MM.1S (cell line): ENCODE data around the gene ISLR.

Experiments used
- DNase-seq: peaks from one replicate; pipeline ENCODE4 v3.0.0-alpha.2; 2015
- H2AFZ ChIP-seq: fragments of 300-600 bp; sonication (generic); 2 replicates; pipeline ENCODE4 v1.6.0; 2016; ENCODE audit warnings: antibody characterized with exemption, low read length
- H3F3A ChIP-seq: fragments of 300-600 bp; sonication (generic); 2 replicates; pipeline ENCODE4 v1.6.1; 2016; ENCODE audit warnings: mild to moderate bottlenecking, antibody characterized with exemption, low read length, moderate library complexity, mixed read lengths; ENCODE audit not compliant: insufficient read depth
- H3K27ac ChIP-seq: fragments of 300-600 bp; sonication (generic); 2 replicates; pipeline ENCODE4 v1.5.1; 2016; ENCODE audit warnings: mild to moderate bottlenecking, low read length
- H3K27me3 ChIP-seq: fragments of 300-600 bp; sonication (generic); replicated peaks from 2 replicates; pipeline ENCODE4 v1.6.0; 2016; ENCODE audit warnings: low read length; ENCODE audit not compliant: insufficient read depth
- H3K36me3 ChIP-seq: fragments of 300-600 bp; sonication (generic); replicated peaks from 2 replicates; pipeline ENCODE4 v1.6.1; 2016; ENCODE audit warnings: mild to moderate bottlenecking, low read length, mixed read lengths; ENCODE audit not compliant: insufficient read depth
- H3K4me1 ChIP-seq: fragments of 300-600 bp; sonication (generic); 2 replicates; pipeline ENCODE4 v1.6.1; 2016; ENCODE audit warnings: low read length, mixed read lengths
- H3K4me2 ChIP-seq: fragments of 300-600 bp; sonication (generic); 2 replicates; pipeline ENCODE4 v1.6.0; 2016; ENCODE audit warnings: low read depth, low read length
- H3K4me3 ChIP-seq: fragments of 300-600 bp; sonication (generic); 2 replicates; pipeline ENCODE4 v1.5.1; 2016; ENCODE audit warnings: low read length, mixed read lengths
- H3K79me2 ChIP-seq: fragments of 300-600 bp; sonication (generic); 2 replicates; pipeline ENCODE4 v1.6.1; 2016; ENCODE audit warnings: mixed run types, low read length, mixed read lengths
- H3K9ac ChIP-seq: fragments of 300-600 bp; sonication (generic); 2 replicates; pipeline ENCODE4 v1.6.1; 2016; ENCODE audit warnings: low read length, mixed read lengths
- H3K9me2 ChIP-seq: fragments of 300-600 bp; sonication (generic); replicated peaks from 2 replicates; pipeline ENCODE4 v1.6.1; 2016; ENCODE audit warnings: mild to moderate bottlenecking, low read length, mixed read lengths; ENCODE audit not compliant: insufficient read depth
- H3K9me3 ChIP-seq: fragments of 300-600 bp; sonication (generic); replicated peaks from 2 replicates; pipeline ENCODE4 v1.6.1; 2016; ENCODE audit warnings: mild to moderate bottlenecking, low read length, mixed read lengths; ENCODE audit not compliant: insufficient read depth
- H4K20me1 ChIP-seq: fragments of 300-600 bp; sonication (generic); 2 replicates; pipeline ENCODE4 v1.6.1; 2016; ENCODE audit warnings: mild to moderate bottlenecking, low read length, moderate library complexity, mixed read lengths; ENCODE audit not compliant: insufficient read depth
- EZH2 ChIP-seq: fragments of 300-600 bp; sonication (generic); optimal IDR thresholded peaks from 2 replicates; pipeline ENCODE3; 2017; ENCODE audit warnings: low read depth, mild to moderate bottlenecking, antibody characterized with exemption, low read length, mixed read lengths
- EZH2phosphoT487 ChIP-seq: fragments of 300-600 bp; sonication (generic); IDR thresholded peaks from 2 replicates; pipeline ENCODE4 v1.6.1; 2018; ENCODE audit warnings: antibody characterized with exemption, low read length
- TF ChIP-seq, protein P1 (sequence below): fragments of 300-600 bp; sonication (generic); IDR thresholded peaks from 2 replicates; pipeline ENCODE4 v1.5.1; 2016; ENCODE audit warnings: antibody characterized with exemption, low read length, mixed read lengths

ISLR gene

DNA sequence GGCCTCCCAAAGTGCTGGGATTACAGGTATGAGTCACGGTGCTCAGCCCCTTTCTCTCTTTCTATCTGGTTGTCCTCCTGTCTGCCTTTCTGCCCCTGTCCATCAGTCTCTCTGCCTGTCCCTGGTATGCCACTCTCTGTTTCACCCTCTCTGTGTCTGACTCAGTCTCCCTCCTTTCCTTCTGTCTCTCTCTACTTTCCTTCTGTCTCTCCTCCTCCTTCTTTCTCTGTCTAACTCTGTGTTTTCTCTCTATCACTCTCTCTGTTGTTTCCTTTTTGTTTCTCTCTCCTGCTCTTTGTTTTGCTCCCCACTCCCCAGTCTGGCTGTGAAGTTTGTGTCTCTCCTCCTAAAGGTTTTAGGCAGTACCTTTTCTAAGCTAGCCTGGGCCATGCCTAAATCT lies 38.1 kb downstream of the ISLR start:
- Histone ChIP-seq H2AFZ (no peak overlapping the region), H3F3A (no peaks in the 10 kb centered on the region), H3K9ac (no peak overlapping the region), H3K27ac (no peak overlapping the region), H3K79me2 (no peaks in the 10 kb centered on the region), H3K36me3 (no peaks in the 10 kb centered on the region), H3K9me2 (no peaks in the 10 kb centered on the region), H3K4me1 (peaks cover 7% of the 10 kb centered on the region), H3K4me2 (no peak overlapping the region), H3K9me3 (no peaks in the 10 kb centered on the region), H3K27me3 (peaks cover 76% of the 10 kb centered on the region), H3K4me3 (no peak overlapping the region), H4K20me1 (no peaks in the 10 kb centered on the region)
- TF ChIP-seq EZH2phosphoT487 (no peak), EZH2 (no peak)
- TF ChIP-seq, protein P1, sequence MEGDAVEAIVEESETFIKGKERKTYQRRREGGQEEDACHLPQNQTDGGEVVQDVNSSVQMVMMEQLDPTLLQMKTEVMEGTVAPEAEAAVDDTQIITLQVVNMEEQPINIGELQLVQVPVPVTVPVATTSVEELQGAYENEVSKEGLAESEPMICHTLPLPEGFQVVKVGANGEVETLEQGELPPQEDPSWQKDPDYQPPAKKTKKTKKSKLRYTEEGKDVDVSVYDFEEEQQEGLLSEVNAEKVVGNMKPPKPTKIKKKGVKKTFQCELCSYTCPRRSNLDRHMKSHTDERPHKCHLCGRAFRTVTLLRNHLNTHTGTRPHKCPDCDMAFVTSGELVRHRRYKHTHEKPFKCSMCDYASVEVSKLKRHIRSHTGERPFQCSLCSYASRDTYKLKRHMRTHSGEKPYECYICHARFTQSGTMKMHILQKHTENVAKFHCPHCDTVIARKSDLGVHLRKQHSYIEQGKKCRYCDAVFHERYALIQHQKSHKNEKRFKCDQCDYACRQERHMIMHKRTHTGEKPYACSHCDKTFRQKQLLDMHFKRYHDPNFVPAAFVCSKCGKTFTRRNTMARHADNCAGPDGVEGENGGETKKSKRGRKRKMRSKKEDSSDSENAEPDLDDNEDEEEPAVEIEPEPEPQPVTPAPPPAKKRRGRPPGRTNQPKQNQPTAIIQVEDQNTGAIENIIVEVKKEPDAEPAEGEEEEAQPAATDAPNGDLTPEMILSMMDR, result no peak
- no peak for DNase-seq

DNA sequence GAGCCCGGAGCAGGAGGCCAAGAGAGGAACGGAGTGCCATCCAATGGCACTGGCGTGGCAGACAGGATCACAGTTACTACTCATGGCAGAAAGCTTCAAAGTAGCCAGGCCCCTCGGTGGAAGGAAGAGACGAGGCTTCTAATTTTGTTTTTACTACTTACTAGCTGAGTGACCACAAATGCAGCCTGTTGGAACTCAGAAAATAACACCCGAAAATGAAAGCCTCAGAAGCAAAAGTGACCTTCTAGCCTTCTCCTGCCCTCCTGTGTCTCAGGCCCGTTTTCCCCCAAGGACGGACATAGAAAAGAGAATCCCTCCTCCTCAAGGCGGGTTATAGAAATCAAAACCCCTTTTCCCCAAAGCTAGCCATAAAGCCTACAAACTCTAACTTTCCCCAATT lies 39.0 kb downstream of the ISLR start:
- Histone ChIP-seq H3K4me3 (no peak overlapping the region), H3K79me2 (no peaks in the 10 kb centered on the region), H2AFZ (no peak overlapping the region), H3K27me3 (peaks cover 76% of the 10 kb centered on the region), H3K27ac (no peak overlapping the region), H3K9me3 (no peaks in the 10 kb centered on the region), H3F3A (no peaks in the 10 kb centered on the region), H3K9ac (no peak overlapping the region), H3K36me3 (no peaks in the 10 kb centered on the region), H3K4me1 (peaks cover 7% of the 10 kb centered on the region), H3K4me2 (peak overlapping the region; percentile 41; the same call in 1 of the 2 replicates), H4K20me1 (no peaks in the 10 kb centered on the region), H3K9me2 (no peaks in the 10 kb centered on the region)
- TF ChIP-seq, protein P1, result no peak
- TF ChIP-seq EZH2 (no peak), EZH2phosphoT487 (no peak)
- peak; percentile 36 for DNase-seq

DNA sequence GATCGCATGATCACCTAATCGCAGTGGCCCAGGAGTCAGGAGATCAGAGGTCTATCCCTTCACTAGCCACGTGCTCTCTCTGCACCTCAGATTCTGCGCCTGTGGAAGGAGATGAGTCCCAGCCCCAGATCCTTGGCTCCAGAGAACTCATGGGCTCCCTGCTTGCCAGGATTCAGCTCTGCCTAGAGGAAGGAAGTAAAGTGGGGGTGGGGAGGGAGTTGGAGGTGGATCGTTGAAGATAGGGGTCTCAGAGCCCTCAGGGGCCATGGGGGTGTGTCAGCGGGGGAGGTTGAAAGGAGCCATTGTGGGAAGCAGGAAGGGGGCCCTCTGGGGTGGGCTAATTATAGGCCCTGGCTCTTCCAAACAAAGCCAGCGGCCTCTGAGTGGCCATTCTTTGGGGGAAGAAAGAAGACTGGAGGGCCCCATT lies 40.4 kb downstream of the ISLR start:
- DNase-seq, result no peak
- no peaks in the 10 kb centered on the region for H3F3A ChIP-seq
- no peaks in the 10 kb centered on the region for H3K36me3 ChIP-seq
- TF ChIP-seq, protein P1, result no peak
- TF ChIP-seq EZH2, result no peak
- TF ChIP-seq EZH2phosphoT487, result no peak
- no peaks in the 10 kb centered on the region for H4K20me1 ChIP-seq
- no peaks in the 10 kb centered on the region for H3K9me3 ChIP-seq
- peaks cover 76% of the 10 kb centered on the region for H3K27me3 ChIP-seq
- no peaks in the 10 kb centered on the region for H3K79me2 ChIP-seq
- H3K4me2 ChIP-seq, result no peak overlapping the region
- H2AFZ ChIP-seq, result no peak overlapping the region
- H3K27ac ChIP-seq, result no peak overlapping the region
- no peak overlapping the region for H3K4me3 ChIP-seq
- H3K9me2 ChIP-seq, result no peaks in the 10 kb centered on the region
- peaks cover 7% of the 10 kb centered on the region for H3K4me1 ChIP-seq
- H3K9ac ChIP-seq, result no peak overlapping the region
